Esophagus squamous epithelium (tissue), 4 donors: ENCODE measurements around the gene WEE1.

Experiments
- POLR2A ChIP-seq, 4 donors: fragments of 450-650 bp; IDR thresholded peaks; one replicate each; pipeline ENCODE4 v1.6.1; 2017; ENCODE audit warnings: antibody characterized with exemption in 4 of 4, mild to moderate bottlenecking in 4 of 4, moderate library complexity in 3 of 4
- TF ChIP-seq, protein P1 (sequence below), 6 experiments: fragments of 450-650 bp in 4 of 6; fragments of 200-600 bp in 2 of 6; sonication (generic) in 2 of 6; IDR thresholded peaks; one replicate each; pipeline ENCODE4 v1.5.1; 2016 to 2019; ENCODE audit warnings: antibody characterized with exemption in 6 of 6, mild to moderate bottlenecking in 4 of 6, moderate library complexity in 4 of 6

DNA sequence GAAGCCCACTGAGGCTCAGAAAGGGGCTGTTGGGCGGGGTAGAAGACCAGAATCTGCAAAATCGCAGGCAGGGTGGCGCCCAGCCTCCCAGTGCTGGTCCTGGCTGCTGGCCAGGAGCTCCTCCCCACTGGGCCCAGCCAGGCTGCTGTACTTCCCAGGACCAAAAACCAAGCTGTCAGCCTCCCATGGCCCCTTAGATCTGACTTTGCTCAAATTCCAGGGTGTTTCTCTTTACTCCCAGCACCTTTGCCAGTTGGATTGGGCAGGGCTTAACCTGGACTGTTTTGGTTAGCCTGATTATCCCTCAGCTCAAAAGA lies 44.2 kb upstream of the WEE1 start:
- TF ChIP-seq, protein P1, sequence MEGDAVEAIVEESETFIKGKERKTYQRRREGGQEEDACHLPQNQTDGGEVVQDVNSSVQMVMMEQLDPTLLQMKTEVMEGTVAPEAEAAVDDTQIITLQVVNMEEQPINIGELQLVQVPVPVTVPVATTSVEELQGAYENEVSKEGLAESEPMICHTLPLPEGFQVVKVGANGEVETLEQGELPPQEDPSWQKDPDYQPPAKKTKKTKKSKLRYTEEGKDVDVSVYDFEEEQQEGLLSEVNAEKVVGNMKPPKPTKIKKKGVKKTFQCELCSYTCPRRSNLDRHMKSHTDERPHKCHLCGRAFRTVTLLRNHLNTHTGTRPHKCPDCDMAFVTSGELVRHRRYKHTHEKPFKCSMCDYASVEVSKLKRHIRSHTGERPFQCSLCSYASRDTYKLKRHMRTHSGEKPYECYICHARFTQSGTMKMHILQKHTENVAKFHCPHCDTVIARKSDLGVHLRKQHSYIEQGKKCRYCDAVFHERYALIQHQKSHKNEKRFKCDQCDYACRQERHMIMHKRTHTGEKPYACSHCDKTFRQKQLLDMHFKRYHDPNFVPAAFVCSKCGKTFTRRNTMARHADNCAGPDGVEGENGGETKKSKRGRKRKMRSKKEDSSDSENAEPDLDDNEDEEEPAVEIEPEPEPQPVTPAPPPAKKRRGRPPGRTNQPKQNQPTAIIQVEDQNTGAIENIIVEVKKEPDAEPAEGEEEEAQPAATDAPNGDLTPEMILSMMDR (IDR thresholded peaks at IDR 0.05), result no peak
- TF ChIP-seq POLR2A (IDR thresholded peaks at IDR 0.05), result no peak
